ENCODE results near the gene CCL5. TPM values are rescaled to one million over a fixed set of nuclear protein-coding genes. Genes with fewer than 3 reads are reported as not detected.

Gene CCL5
- total and polyA plus RNA-seq, 2 donors (not counting 3 experiments of a cell fraction or from before 2014, with no cell fraction given), result not detected

DNA sequence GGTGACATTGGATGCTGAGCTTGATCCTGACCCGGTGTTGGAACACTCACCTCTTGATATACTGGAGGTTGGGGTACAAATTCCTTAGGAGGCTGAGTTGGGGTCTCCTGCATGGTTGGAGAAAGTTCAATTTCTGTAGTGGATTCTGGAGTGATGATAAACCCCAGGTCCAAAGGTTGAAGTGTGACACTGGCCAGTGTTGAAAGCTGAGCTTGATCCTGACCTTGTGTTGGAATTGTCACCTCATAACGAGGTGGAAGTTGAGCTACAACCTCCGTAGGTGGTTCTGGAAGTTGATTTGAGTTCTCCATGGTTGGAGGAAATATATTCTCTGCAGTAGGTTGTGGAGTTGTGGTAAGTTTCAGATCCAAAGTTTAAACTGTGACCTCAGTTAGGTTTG, 29.2 kb upstream of the CCL5 start:
- no peaks in the 10 kb centered on the region for H3K9me1 ChIP-seq (replicated peaks; ENCODE audit: control insufficient read depth, extremely low read depth, insufficient read depth, low read length)
- no peaks in the 10 kb centered on the region for H3K36me3 ChIP-seq (ENCODE audit: control insufficient read depth in 2 of 2, extremely low read depth in 1 of 2, insufficient read depth in 2 of 2, low read length in 2 of 2)
- H3K4me2 ChIP-seq (ENCODE audit: insufficient read depth, low read length), result no peak overlapping the region
- no peak overlapping the region for H3K4me3 ChIP-seq (replicated peaks in 1 of 3; ENCODE audit: insufficient read depth in 1 of 3, low read depth in 1 of 3, low read length in 3 of 3)
- TF ChIP-seq MYC (IDR thresholded peaks at IDR 0.05; ENCODE audit: low read depth, low read length), result no peak
- TF ChIP-seq JUN (IDR thresholded peaks at IDR 0.05; ENCODE audit: borderline replicate concordance, insufficient read depth, insufficient read length, low read depth), result no peak
- TF ChIP-seq POLR2AphosphoS5 (IDR thresholded peaks at IDR 0.05; ENCODE audit: insufficient read depth, low read depth, low read length), result no peak
- TF ChIP-seq CTCF (IDR thresholded peaks at IDR 0.05; ENCODE audit: extremely low read depth in 1 of 2, insufficient read depth in 1 of 2, low read depth in 1 of 2, low read length in 2 of 2), result no peak
- TF ChIP-seq EZH2 (IDR thresholded peaks at IDR 0.05; ENCODE audit: borderline replicate concordance, low read depth, low read length, severe bottlenecking), result no peak
- no peak for TF ChIP-seq FOS (IDR thresholded peaks at IDR 0.05; ENCODE audit: borderline replicate concordance, insufficient read depth, low read length)
- no peak for TF ChIP-seq GATA2 (IDR thresholded peaks at IDR 0.05; ENCODE audit: insufficient read depth, insufficient read length, low read depth, low read length)
- TF ChIP-seq POLR2A (IDR thresholded peaks at IDR 0.05; ENCODE audit: low read depth, low read length), result no peak
- TF ChIP-seq, protein P1, sequence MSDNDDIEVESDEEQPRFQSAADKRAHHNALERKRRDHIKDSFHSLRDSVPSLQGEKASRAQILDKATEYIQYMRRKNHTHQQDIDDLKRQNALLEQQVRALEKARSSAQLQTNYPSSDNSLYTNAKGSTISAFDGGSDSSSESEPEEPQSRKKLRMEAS (IDR thresholded peaks at IDR 0.05; ENCODE audit: insufficient read depth, insufficient read length), result no peak
- BruUV-seq (replicated peaks), result no TSS peak
- no peaks in the 10 kb centered on the region for H3K9me3 ChIP-seq (replicated peaks; ENCODE audit: control insufficient read depth, insufficient read depth, low read length)
- ChIA-PET CTCF (no interaction called here), POLR2A (no interaction called here)
- FAIRE-seq (no peak), DNase-seq (ENCODE audit: low read depth, low spot score) (no peak)
- H3K27me3 ChIP-seq (ENCODE audit: control insufficient read depth in 2 of 2, insufficient read depth in 2 of 2, low read length in 2 of 2), result no peaks in the 10 kb centered on the region
- H3K27ac ChIP-seq (ENCODE audit: insufficient read depth, low read depth, low read length), result no peak overlapping the region
- intact Hi-C loops (cut with micrococcal nuclease) (no loop called here), dilution Hi-C loops (cut with MboI; ENCODE audit: extremely low pct_ligation_motif_present, low sequenced_read_pairs) (no loop called here)
- no peaks in the 10 kb centered on the region for H3K79me2 ChIP-seq (ENCODE audit: control insufficient read depth, insufficient read depth, low read length)
- H4K20me1 ChIP-seq (replicated peaks; ENCODE audit: control insufficient read depth, extremely low read depth, insufficient read depth, low read length), result no peaks in the 10 kb centered on the region
- H3K4me1 ChIP-seq (ENCODE audit: control insufficient read depth, extremely low read depth, insufficient read depth, low read length), result no peaks in the 10 kb centered on the region
- no peak overlapping the region for H2AFZ ChIP-seq (ENCODE audit: low read depth, low read length)
- no peak overlapping the region for H3K9ac ChIP-seq (replicated peaks; ENCODE audit: extremely low read depth, insufficient read depth, low read length)

Data from endothelial cell of umbilical vein (primary cell).